ENCODE data around the gene SPINK13.

Gene SPINK13

GRCh38 chr5:148314187-148314586, 45.6 kb downstream of the SPINK13 start:
- DNase-seq = no peak

- no peak for DNase-seq
Measured at GRCh38 chr5:148314731-148315130, 46.1 kb downstream of the SPINK13 start.

- DNase-seq = peak; percentile 12
Measured at GRCh38 chr5:148320011-148320963, 51.7 kb downstream of the SPINK13 start.

- DNase-seq = no peak
Measured at GRCh38 chr5:148333262-148333849, 64.8 kb downstream of the SPINK13 start.

GRCh38 chr5:148335259-148335658, 66.7 kb downstream of the SPINK13 start, which contains the start of gene SPINK9:
TSS of gene SPINK9 (plus strand) at chr5:148335559. CDS start at chr5:148335614, 55 bp downstream.
- no peak for DNase-seq
